ENCODE results near the gene CLEC10A.

DNA sequence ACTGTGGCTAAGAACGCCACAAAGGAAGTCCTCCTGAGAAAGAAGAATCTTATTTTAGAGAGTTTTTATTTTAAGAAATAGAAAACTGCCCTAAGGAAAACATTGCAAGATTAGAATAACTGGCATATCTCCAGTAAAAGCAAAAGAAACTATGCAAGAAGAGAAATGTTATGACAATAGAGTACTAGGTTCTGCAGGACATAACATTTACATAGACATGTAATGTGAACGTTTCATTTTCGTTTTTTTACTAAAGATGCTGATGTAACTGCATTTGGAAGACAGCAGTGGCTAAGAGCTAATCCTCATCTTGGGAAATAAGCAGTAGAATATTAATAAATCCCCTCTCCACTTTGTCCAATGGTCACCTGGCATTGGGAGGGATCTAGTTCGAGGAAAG is 42.3 kb upstream of the CLEC10A start:
- TF ChIP-seq CTCF (IDR thresholded peaks at IDR 0.05): no peak
- TF ChIP-seq ZFX (IDR thresholded peaks at IDR 0.05; ENCODE audit: borderline replicate concordance): no peak
